Measurements from ENCODE around the gene FAHD1.

The FAHD1 gene

GRCh38 chr16:1850981-1851380 lies 24.0 kb downstream of the FAHD1 start:
- Histone ChIP-seq H3K14ac (ENCODE audit: low read length) (no peak overlapping the region), H2AK5ac (ENCODE audit: low read length) (no peak overlapping the region), H4K12ac (ENCODE audit: low read depth, low read length) (no peak overlapping the region), H4K8ac (ENCODE audit: low read depth, low read length) (no peak overlapping the region), H2BK12ac (ENCODE audit: low read length) (no peak overlapping the region), H2AFZ (ENCODE audit: insufficient read depth, low read length, poor library complexity) (no peak overlapping the region), H3K9me3 (ENCODE audit: insufficient read depth, low read depth, low read length) (no peaks in the 10 kb centered on the region), H3K79me2 (ENCODE audit: control insufficient read depth, insufficient read depth, low read length, poor library complexity) (no peaks in the 10 kb centered on the region), H3K18ac (ENCODE audit: low read length) (no peak overlapping the region), H3K27me3 (ENCODE audit: insufficient read depth, low read length) (no peaks in the 10 kb centered on the region), H3K4me2 (ENCODE audit: low read length) (no peak overlapping the region), H3K79me1 (ENCODE audit: low read length) (no peaks in the 10 kb centered on the region), H2BK120ac (ENCODE audit: insufficient read depth, low read length, poor library complexity) (no peak overlapping the region), H3K4me3 (ENCODE audit: low read depth, low read length) (no peak overlapping the region), H3K27ac (ENCODE audit: low read depth, low read length) (no peak overlapping the region), H4K91ac (ENCODE audit: low read depth, low read length) (no peak overlapping the region), H3K4me1 (ENCODE audit: control insufficient read depth in 1 of 2, insufficient read depth in 2 of 2, low read length in 2 of 2) (no peaks in the 10 kb centered on the region), H3K23ac (ENCODE audit: low read length) (no peak overlapping the region), H3K36me3 (ENCODE audit: control insufficient read depth in 1 of 2, insufficient read depth in 2 of 2, low read length in 2 of 2) (no peaks in the 10 kb centered on the region), H3K4ac (ENCODE audit: low read depth, low read length) (no peak overlapping the region), H3K9ac (ENCODE audit: low read length) (peak overlapping the region; percentile 10), H2BK5ac (ENCODE audit: low read depth, low read length, poor library complexity) (no peak overlapping the region)
- no peak for DNase-seq
- WGBS (ENCODE audit: extremely low coverage, insufficient coverage, insufficient read length) = no CpG with 5 or more reads among the region's 7 CpGs

GRCh38 chr16:1851793-1852192 lies 24.8 kb downstream of the FAHD1 start:
- no peak overlapping the region for H3K14ac ChIP-seq (ENCODE audit: low read length)
- no peak overlapping the region for H3K4ac ChIP-seq (ENCODE audit: low read depth, low read length)
- no peaks in the 10 kb centered on the region for H3K9me3 ChIP-seq (ENCODE audit: insufficient read depth, low read depth, low read length)
- H2AK5ac ChIP-seq (ENCODE audit: low read length) = no peak overlapping the region
- DNase-seq = no peak
- no peaks in the 10 kb centered on the region for H3K79me1 ChIP-seq (ENCODE audit: low read length)
- no peak overlapping the region for H2BK5ac ChIP-seq (ENCODE audit: low read depth, low read length, poor library complexity)
- no peak overlapping the region for H2BK12ac ChIP-seq (ENCODE audit: low read length)
- H3K4me1 ChIP-seq (ENCODE audit: control insufficient read depth in 1 of 2, insufficient read depth in 2 of 2, low read length in 2 of 2) = no peaks in the 10 kb centered on the region
- H2AFZ ChIP-seq (ENCODE audit: insufficient read depth, low read length, poor library complexity) = no peak overlapping the region
- H3K27ac ChIP-seq (ENCODE audit: low read depth, low read length) = no peak overlapping the region
- no peak overlapping the region for H3K9ac ChIP-seq (ENCODE audit: low read length)
- no peaks in the 10 kb centered on the region for H3K36me3 ChIP-seq (ENCODE audit: control insufficient read depth in 1 of 2, insufficient read depth in 2 of 2, low read length in 2 of 2)
- no peak overlapping the region for H4K8ac ChIP-seq (ENCODE audit: low read depth, low read length)
- H3K23ac ChIP-seq (ENCODE audit: low read length) = no peak overlapping the region
- no peak overlapping the region for H2BK120ac ChIP-seq (ENCODE audit: insufficient read depth, low read length, poor library complexity)
- no peak overlapping the region for H4K12ac ChIP-seq (ENCODE audit: low read depth, low read length)
- H4K91ac ChIP-seq (ENCODE audit: low read depth, low read length) = no peak overlapping the region
- WGBS (ENCODE audit: extremely low coverage, insufficient coverage, insufficient read length) = no CpG with 5 or more reads among the region's 4 CpGs
- H3K27me3 ChIP-seq (ENCODE audit: insufficient read depth, low read length) = no peaks in the 10 kb centered on the region
- H3K4me2 ChIP-seq (ENCODE audit: low read length) = no peak overlapping the region
- H3K4me3 ChIP-seq (ENCODE audit: low read depth, low read length) = no peak overlapping the region
- no peaks in the 10 kb centered on the region for H3K79me2 ChIP-seq (ENCODE audit: control insufficient read depth, insufficient read depth, low read length, poor library complexity)
- no peak overlapping the region for H3K18ac ChIP-seq (ENCODE audit: low read length)

- H3K4me1 ChIP-seq (ENCODE audit: control insufficient read depth in 1 of 2, insufficient read depth in 2 of 2, low read length in 2 of 2) = no peaks in the 10 kb centered on the region
- no peaks in the 10 kb centered on the region for H3K9me3 ChIP-seq (ENCODE audit: insufficient read depth, low read depth, low read length)
- no peak overlapping the region for H3K4ac ChIP-seq (ENCODE audit: low read depth, low read length)
- H2AFZ ChIP-seq (ENCODE audit: insufficient read depth, low read length, poor library complexity) = no peak overlapping the region
- DNase-seq = no peak
- H3K27me3 ChIP-seq (ENCODE audit: insufficient read depth, low read length) = peaks cover 6% of the 10 kb centered on the region
- no peaks in the 10 kb centered on the region for H3K79me1 ChIP-seq (ENCODE audit: low read length)
- H2BK12ac ChIP-seq (ENCODE audit: low read length) = no peak overlapping the region
- H3K4me2 ChIP-seq (ENCODE audit: low read length) = no peak overlapping the region
- H3K9ac ChIP-seq (ENCODE audit: low read length) = no peak overlapping the region
- no peaks in the 10 kb centered on the region for H3K36me3 ChIP-seq (ENCODE audit: control insufficient read depth in 1 of 2, insufficient read depth in 2 of 2, low read length in 2 of 2)
- no peak overlapping the region for H4K8ac ChIP-seq (ENCODE audit: low read depth, low read length)
- H3K14ac ChIP-seq (ENCODE audit: low read length) = no peak overlapping the region
- no peak overlapping the region for H3K18ac ChIP-seq (ENCODE audit: low read length)
- no peak overlapping the region for H3K27ac ChIP-seq (ENCODE audit: low read depth, low read length)
- no peaks in the 10 kb centered on the region for H3K79me2 ChIP-seq (ENCODE audit: control insufficient read depth, insufficient read depth, low read length, poor library complexity)
- H4K12ac ChIP-seq (ENCODE audit: low read depth, low read length) = no peak overlapping the region
- WGBS (ENCODE audit: extremely low coverage, insufficient coverage, insufficient read length) = no CpG with 5 or more reads among the region's 5 CpGs
- H4K91ac ChIP-seq (ENCODE audit: low read depth, low read length) = no peak overlapping the region
- H2BK120ac ChIP-seq (ENCODE audit: insufficient read depth, low read length, poor library complexity) = no peak overlapping the region
- no peak overlapping the region for H2BK5ac ChIP-seq (ENCODE audit: low read depth, low read length, poor library complexity)
- no peak overlapping the region for H3K23ac ChIP-seq (ENCODE audit: low read length)
- no peak overlapping the region for H3K4me3 ChIP-seq (ENCODE audit: low read depth, low read length)
- no peak overlapping the region for H2AK5ac ChIP-seq (ENCODE audit: low read length)
Observed at GRCh38 chr16:1857433-1858097, 30.6 kb downstream of the FAHD1 start.

- H2BK12ac ChIP-seq (ENCODE audit: low read length) = no peak overlapping the region
- no peak for DNase-seq
- H3K4me2 ChIP-seq (ENCODE audit: low read length) = no peak overlapping the region
- H3K79me1 ChIP-seq (ENCODE audit: low read length) = no peaks in the 10 kb centered on the region
- no peak overlapping the region for H3K23ac ChIP-seq (ENCODE audit: low read length)
- H3K27me3 ChIP-seq (ENCODE audit: insufficient read depth, low read length) = peaks cover 6% of the 10 kb centered on the region
- no peak overlapping the region for H2AK5ac ChIP-seq (ENCODE audit: low read length)
- no peak overlapping the region for H3K18ac ChIP-seq (ENCODE audit: low read length)
- no peak overlapping the region for H3K9ac ChIP-seq (ENCODE audit: low read length)
- H2BK5ac ChIP-seq (ENCODE audit: low read depth, low read length, poor library complexity) = no peak overlapping the region
- no peak overlapping the region for H4K91ac ChIP-seq (ENCODE audit: low read depth, low read length)
- WGBS (ENCODE audit: extremely low coverage, insufficient coverage, insufficient read length) = no CpG with 5 or more reads among the region's 8 CpGs
- H3K14ac ChIP-seq (ENCODE audit: low read length) = no peak overlapping the region
- no peaks in the 10 kb centered on the region for H3K4me1 ChIP-seq (ENCODE audit: control insufficient read depth in 1 of 2, insufficient read depth in 2 of 2, low read length in 2 of 2)
- no peak overlapping the region for H3K27ac ChIP-seq (ENCODE audit: low read depth, low read length)
- H3K79me2 ChIP-seq (ENCODE audit: control insufficient read depth, insufficient read depth, low read length, poor library complexity) = no peaks in the 10 kb centered on the region
- H4K8ac ChIP-seq (ENCODE audit: low read depth, low read length) = no peak overlapping the region
- no peak overlapping the region for H3K4ac ChIP-seq (ENCODE audit: low read depth, low read length)
- no peak overlapping the region for H2AFZ ChIP-seq (ENCODE audit: insufficient read depth, low read length, poor library complexity)
- no peak overlapping the region for H2BK120ac ChIP-seq (ENCODE audit: insufficient read depth, low read length, poor library complexity)
- no peaks in the 10 kb centered on the region for H3K36me3 ChIP-seq (ENCODE audit: control insufficient read depth in 1 of 2, insufficient read depth in 2 of 2, low read length in 2 of 2)
- no peaks in the 10 kb centered on the region for H3K9me3 ChIP-seq (ENCODE audit: insufficient read depth, low read depth, low read length)
- no peak overlapping the region for H3K4me3 ChIP-seq (ENCODE audit: low read depth, low read length)
- H4K12ac ChIP-seq (ENCODE audit: low read depth, low read length) = no peak overlapping the region
Observed at GRCh38 chr16:1858189-1858865, 31.3 kb downstream of the FAHD1 start.

All from trophoblast cell (in vitro differentiated cells and primary cell).